K562 (cell line): Measurements from ENCODE around the gene PRR15L. TPM values are rescaled to one million over a fixed set of nuclear protein-coding genes. Genes with fewer than 3 reads are reported as not detected.

ENCODE experiments used
- CAMTA2 ChIP-seq: fragments of 250-450 bp; sonication (Bioruptor Pico); conservative IDR thresholded peaks from 2 replicates; pipeline ENCODE4 v1.5.1; 2022
- CBX8 ChIP-seq: fragments of 200-600 bp; sonication (generic); IDR thresholded peaks from 2 replicates; pipeline ENCODE4 v1.6.1; 2012; ENCODE audit warnings: borderline replicate concordance, mixed run types, low read depth, mild to moderate bottlenecking, moderate library complexity, mixed read lengths, low read length, control low read depth, inconsistent platforms; ENCODE audit not compliant: poor library complexity, severe bottlenecking; ENCODE audit errors: extremely low read depth
- FOXM1 ChIP-seq, 2 experiments: fragments of 450-650 bp in 1 of 2; sonication (generic) in 1 of 2; formaldehyde crosslinking in 1 of 2; IDR thresholded peaks; 2 replicates each; pipeline versions ENCODE4 v1.6.1 to v1.9.0; 2017 to 2022; ENCODE audit warnings: low read depth in 2 of 2, mild to moderate bottlenecking in 2 of 2, missing genetic modification reagents in 1 of 2, moderate library complexity in 1 of 2
- GATAD2B ChIP-seq: fragments of 450-650 bp; IDR thresholded peaks from 2 replicates; pipeline ENCODE4 v1.6.1; 2017; ENCODE audit warnings: mild to moderate bottlenecking, borderline replicate concordance
- GMEB1 ChIP-seq: fragments of 250-450 bp; sonication (Bioruptor Pico); IDR thresholded peaks from 2 replicates; pipeline ENCODE4 v1.4.0; 2020; ENCODE audit warnings: mild to moderate bottlenecking
- GTF2E2 ChIP-seq: fragments of 200-800 bp; sonication (Bioruptor generic); IDR thresholded peaks from 2 replicates; pipeline ENCODE4 v1.6.1; 2016; ENCODE audit warnings: missing genetic modification characterization, missing compliant biosample characterization
- JUND ChIP-seq, 2 experiments: IDR thresholded peaks; 2 replicates in 1 of 2; 3 replicates in 1 of 2; pipeline ENCODE4 v1.6.1; 2011; ENCODE audit warnings: borderline replicate concordance in 2 of 2, low read depth in 2 of 2, low read length in 2 of 2, improper control_type of control experiment in 1 of 2, missing biosample characterization in 1 of 2, missing genetic modification characterization in 1 of 2, missing genetic modification reagents in 1 of 2
- MEF2A ChIP-seq: IDR thresholded peaks from 2 replicates; pipeline ENCODE4 v1.6.1; 2011; ENCODE audit warnings: low read depth, mild to moderate bottlenecking, low read length, moderate library complexity; ENCODE audit not compliant: control insufficient read depth
- NRF1 ChIP-seq, 2 experiments: fragments of 450-650 bp; IDR thresholded peaks in 1 of 2; conservative IDR thresholded peaks in 1 of 2; 2 replicates each; pipeline ENCODE4 v1.6.1; 2014; ENCODE audit warnings: mild to moderate bottlenecking in 2 of 2
- TBL1XR1 ChIP-seq, 2 experiments: IDR thresholded peaks; 2 replicates each; pipeline ENCODE4 v1.6.1; 2012; ENCODE audit warnings: improper control_type of control experiment in 2 of 2, low read length in 2 of 2, mild to moderate bottlenecking in 1 of 2
- THRAP3 ChIP-seq: fragments of 450-650 bp; IDR thresholded peaks from 2 replicates; pipeline ENCODE4 v1.6.1; 2016; ENCODE audit warnings: mild to moderate bottlenecking, inconsistent platforms, borderline replicate concordance
- ZNF239 ChIP-seq: fragments of 250-450 bp; sonication (Bioruptor Pico); IDR thresholded peaks from 2 replicates; pipeline ENCODE4 v1.4.0; 2020; ENCODE audit warnings: mild to moderate bottlenecking
- ZNF589 ChIP-seq: fragments of 200-800 bp; sonication (Bioruptor generic); IDR thresholded peaks from 2 replicates; pipeline ENCODE4 v1.6.1; 2016; ENCODE audit warnings: low read depth, missing genetic modification characterization, missing compliant biosample characterization
- polyA plus RNA-seq, 8 experiments: library from polyadenylated mRNA; depleted of rRNA in 4 of 8; stranded (reverse) in 5 of 8; unstranded in 3 of 8; fragments of >200 nt; fragmentation: Nextera tagmentation in 2 of 8; fragmentation: Illumina TruSeq in 1 of 8; extraction: Ambion mirVana in 2 of 8; extraction: Trizol in 1 of 8; gene quantifications; 2 replicates each; pipeline versions ENCODE4 v1.2.1 to v1.2.3, GENCODE V29; 2011 to 2014; ENCODE audit warnings: inconsistent platforms in 1 of 8, missing spikeins in 1 of 8
- total RNA-seq, 7 experiments: library from RNA; depleted of rRNA in 6 of 7; stranded (reverse); fragments of >200 nt in 6 of 7; fragmentation: Illumina TruSeq in 2 of 7; extraction: Trizol in 2 of 7; gene quantifications; 2 replicates each; pipeline versions ENCODE4 v1.2.1 to v1.2.3, GENCODE V29; 2011 to 2021; ENCODE audit warnings: low replicate concordance in 1 of 7
- TF ChIP-seq, protein P1 (sequence below): fragments of 450-650 bp; IDR thresholded peaks from 2 replicates; pipeline ENCODE4 v1.6.1; 2017; ENCODE audit warnings: mild to moderate bottlenecking, moderate library complexity
- TF ChIP-seq, protein P2 (sequence below), 3 experiments: fragments of 200-800 bp in 1 of 3; sonication (Bioruptor generic) in 1 of 3; sonication (generic) in 1 of 3; formaldehyde crosslinking in 1 of 3; IDR thresholded peaks; 2 replicates each; pipeline versions ENCODE4 v1.6.1 to v1.8.0; 2016 to 2022; ENCODE audit warnings: mild to moderate bottlenecking in 2 of 3, missing compliant biosample characterization in 2 of 3, missing genetic modification characterization in 2 of 3, missing genetic modification reagents in 1 of 3
- TF ChIP-seq, protein P3 (sequence below): fragments of 250-450 bp; sonication (Bioruptor Pico); IDR thresholded peaks from 2 replicates; pipeline ENCODE4 v1.5.0; 2021
- TF ChIP-seq, protein P4 (sequence below): fragments of 450-650 bp; IDR thresholded peaks from 2 replicates; pipeline ENCODE4 v1.6.1; 2017; ENCODE audit warnings: antibody characterized with exemption, mild to moderate bottlenecking

PRR15L gene
- total and polyA plus RNA-seq, 9 of the 15 experiments (the other 6 are each of a cell fraction or from before 2014, with no cell fraction given), result 0.03 TPM; not detected in 8

DNA sequence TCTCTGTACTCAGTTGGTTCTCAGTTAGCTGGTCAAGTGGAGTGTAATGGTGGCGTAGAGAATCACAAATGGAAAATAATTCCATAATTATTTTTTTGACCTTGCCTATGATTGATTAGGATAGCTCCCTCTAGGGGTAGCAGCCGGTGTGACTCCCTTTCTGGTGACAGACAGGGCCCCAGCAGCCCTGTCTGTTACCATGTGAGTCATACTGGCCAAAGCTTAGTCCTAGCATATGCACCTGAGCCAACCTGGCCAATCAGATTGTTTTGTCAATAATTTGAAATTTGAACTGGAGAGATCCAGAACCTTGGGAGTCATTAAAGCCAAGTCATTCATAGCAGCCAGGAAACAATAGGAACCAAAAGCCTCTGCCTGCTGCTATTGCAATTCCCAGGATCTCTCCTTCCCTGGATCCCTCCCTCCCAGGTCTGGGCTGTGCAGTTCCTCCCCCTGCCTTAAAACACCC, 10.7 kb downstream of the PRR15L start (continued):
- TF ChIP-seq, protein P1, sequence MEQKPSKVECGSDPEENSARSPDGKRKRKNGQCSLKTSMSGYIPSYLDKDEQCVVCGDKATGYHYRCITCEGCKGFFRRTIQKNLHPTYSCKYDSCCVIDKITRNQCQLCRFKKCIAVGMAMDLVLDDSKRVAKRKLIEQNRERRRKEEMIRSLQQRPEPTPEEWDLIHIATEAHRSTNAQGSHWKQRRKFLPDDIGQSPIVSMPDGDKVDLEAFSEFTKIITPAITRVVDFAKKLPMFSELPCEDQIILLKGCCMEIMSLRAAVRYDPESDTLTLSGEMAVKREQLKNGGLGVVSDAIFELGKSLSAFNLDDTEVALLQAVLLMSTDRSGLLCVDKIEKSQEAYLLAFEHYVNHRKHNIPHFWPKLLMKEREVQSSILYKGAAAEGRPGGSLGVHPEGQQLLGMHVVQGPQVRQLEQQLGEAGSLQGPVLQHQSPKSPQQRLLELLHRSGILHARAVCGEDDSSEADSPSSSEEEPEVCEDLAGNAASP, result no peak
- TF ChIP-seq GTF2E2 (tag) (no peak), ZNF239 (CRISPR knock-in tag) (no peak), FOXM1 (IDR thresholded peaks at IDR 0.05; ENCODE audit: low read depth) (peak; percentile 89), FOXM1 (CRISPR knock-in tag; IDR thresholded peaks at IDR 0.05; ENCODE audit: low read depth) (no peak), TBL1XR1 (IDR thresholded peaks at IDR 0.05; ENCODE audit: low read length in 2 of 2) (no peak), GMEB1 (CRISPR knock-in tag) (no peak), ZNF589 (no peak), THRAP3 (no peak), GATAD2B (no peak), JUND (IDR thresholded peaks at IDR 0.05; ENCODE audit: borderline replicate concordance, low read depth, low read length) (peak; percentile 88), JUND (tag; IDR thresholded peaks at IDR 0.05; ENCODE audit: borderline replicate concordance, low read depth, low read length) (peak; percentile 85; the same call in 2 of the 3 replicates), CBX8 (no peak), MEF2A (no peak), NRF1 (conservative IDR thresholded peaks at IDR 0.05 in 1 of 2, IDR thresholded peaks at IDR 0.05 in 1 of 2) (no peak), CAMTA2 (CRISPR knock-in tag) (no peak)
- TF ChIP-seq, protein P2, sequence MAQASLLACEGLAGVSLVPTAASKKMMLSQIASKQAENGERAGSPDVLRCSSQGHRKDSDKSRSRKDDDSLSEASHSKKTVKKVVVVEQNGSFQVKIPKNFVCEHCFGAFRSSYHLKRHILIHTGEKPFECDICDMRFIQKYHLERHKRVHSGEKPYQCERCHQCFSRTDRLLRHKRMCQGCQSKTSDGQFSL (CRISPR knock-in tag; IDR thresholded peaks at IDR 0.05), result no peak
- TF ChIP-seq, protein P2 (tag; IDR thresholded peaks at IDR 0.05), result no peak
- TF ChIP-seq, protein P3, sequence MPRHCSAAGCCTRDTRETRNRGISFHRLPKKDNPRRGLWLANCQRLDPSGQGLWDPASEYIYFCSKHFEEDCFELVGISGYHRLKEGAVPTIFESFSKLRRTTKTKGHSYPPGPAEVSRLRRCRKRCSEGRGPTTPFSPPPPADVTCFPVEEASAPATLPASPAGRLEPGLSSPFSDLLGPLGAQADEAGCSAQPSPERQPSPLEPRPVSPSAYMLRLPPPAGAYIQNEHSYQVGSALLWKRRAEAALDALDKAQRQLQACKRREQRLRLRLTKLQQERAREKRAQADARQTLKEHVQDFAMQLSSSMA (CRISPR knock-in tag), result no peak
- TF ChIP-seq, protein P4, sequence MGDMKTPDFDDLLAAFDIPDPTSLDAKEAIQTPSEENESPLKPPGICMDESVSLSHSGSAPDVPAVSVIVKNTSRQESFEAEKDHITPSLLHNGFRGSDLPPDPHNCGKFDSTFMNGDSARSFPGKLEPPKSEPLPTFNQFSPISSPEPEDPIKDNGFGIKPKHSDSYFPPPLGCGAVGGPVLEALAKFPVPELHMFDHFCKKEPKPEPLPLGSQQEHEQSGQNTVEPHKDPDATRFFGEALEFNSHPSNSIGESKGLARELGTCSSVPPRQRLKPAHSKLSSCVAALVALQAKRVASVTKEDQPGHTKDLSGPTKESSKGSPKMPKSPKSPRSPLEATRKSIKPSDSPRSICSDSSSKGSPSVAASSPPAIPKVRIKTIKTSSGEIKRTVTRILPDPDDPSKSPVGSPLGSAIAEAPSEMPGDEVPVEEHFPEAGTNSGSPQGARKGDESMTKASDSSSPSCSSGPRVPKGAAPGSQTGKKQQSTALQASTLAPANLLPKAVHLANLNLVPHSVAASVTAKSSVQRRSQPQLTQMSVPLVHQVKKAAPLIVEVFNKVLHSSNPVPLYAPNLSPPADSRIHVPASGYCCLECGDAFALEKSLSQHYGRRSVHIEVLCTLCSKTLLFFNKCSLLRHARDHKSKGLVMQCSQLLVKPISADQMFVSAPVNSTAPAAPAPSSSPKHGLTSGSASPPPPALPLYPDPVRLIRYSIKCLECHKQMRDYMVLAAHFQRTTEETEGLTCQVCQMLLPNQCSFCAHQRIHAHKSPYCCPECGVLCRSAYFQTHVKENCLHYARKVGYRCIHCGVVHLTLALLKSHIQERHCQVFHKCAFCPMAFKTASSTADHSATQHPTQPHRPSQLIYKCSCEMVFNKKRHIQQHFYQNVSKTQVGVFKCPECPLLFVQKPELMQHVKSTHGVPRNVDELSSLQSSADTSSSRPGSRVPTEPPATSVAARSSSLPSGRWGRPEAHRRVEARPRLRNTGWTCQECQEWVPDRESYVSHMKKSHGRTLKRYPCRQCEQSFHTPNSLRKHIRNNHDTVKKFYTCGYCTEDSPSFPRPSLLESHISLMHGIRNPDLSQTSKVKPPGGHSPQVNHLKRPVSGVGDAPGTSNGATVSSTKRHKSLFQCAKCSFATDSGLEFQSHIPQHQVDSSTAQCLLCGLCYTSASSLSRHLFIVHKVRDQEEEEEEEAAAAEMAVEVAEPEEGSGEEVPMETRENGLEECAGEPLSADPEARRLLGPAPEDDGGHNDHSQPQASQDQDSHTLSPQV, result 0 out of 2 replicates have a peak, but pooled peaks have one; percentile 23
